Esophagus squamous epithelium (tissue), 5 donors: ENCODE data around the gene PTPRN2. TPM values are rescaled to one million over a fixed set of nuclear protein-coding genes. Genes with fewer than 3 reads are reported as not detected.

Experiments
- DNase-seq: peaks from one replicate; lab custom pipeline; 2025; lab: John Stamatoyannopoulos, UW
- H3K27ac ChIP-seq, 4 donors: fragments of 200-600 bp; sonication (generic); one replicate each; pipeline ENCODE4 v1.5.1; 2016 to 2019; ENCODE audit warnings: mild to moderate bottlenecking in 1 of 4
- H3K27me3 ChIP-seq, 4 donors: fragments of 200-600 bp; sonication (generic); 1 replicate in 3 of 4; 2 replicates in 1 of 4; pipeline versions ENCODE4 v1.5.1 to v1.6.0; 2017 to 2021; ENCODE audit warnings: antibody characterized with exemption in 1 of 4
- H3K36me3 ChIP-seq, 3 donors: fragments of 200-600 bp; sonication (generic); one replicate each; pipeline ENCODE4 v1.5.1; 2016 to 2019
- H3K4me1 ChIP-seq, 3 donors: fragments of 200-600 bp; sonication (generic); one replicate each; pipeline ENCODE4 v1.5.1; 2017 to 2019
- H3K4me3 ChIP-seq, 4 donors: fragments of 200-600 bp; sonication (generic); 1 replicate in 3 of 4; 2 replicates in 1 of 4; pipeline ENCODE4 v1.5.1; 2016 to 2019; ENCODE audit warnings: mild to moderate bottlenecking in 2 of 4, moderate library complexity in 1 of 4
- H3K9me3 ChIP-seq, 3 donors: fragments of 200-600 bp; sonication (generic); one replicate each; pipeline ENCODE4 v1.5.1; 2016 to 2019
- CTCF ChIP-seq, 6 experiments: fragments of 450-650 bp in 4 of 6; fragments of 200-600 bp in 2 of 6; sonication (generic) in 2 of 6; IDR thresholded peaks; one replicate each; pipeline ENCODE4 v1.5.1; 2016 to 2019; ENCODE audit warnings: antibody characterized with exemption in 6 of 6, mild to moderate bottlenecking in 4 of 6, moderate library complexity in 4 of 6
- POLR2A ChIP-seq, 4 donors: fragments of 450-650 bp; IDR thresholded peaks; one replicate each; pipeline ENCODE4 v1.6.1; 2017; ENCODE audit warnings: antibody characterized with exemption in 4 of 4, mild to moderate bottlenecking in 4 of 4, moderate library complexity in 3 of 4
- WGBS, 2 donors: methylation state at CpG; one replicate each; pipeline ENCODE4 v1.1.5; 2018; 5-methylcytosine and 5-hydroxymethylcytosine counted together
- intact Hi-C: fragments of 100-400 bp; cut with DNase I; formaldehyde crosslinking; loops from one replicate; pipeline ENCODE4 v1.15.0; 2022
- total RNA-seq, 4 donors: library from RNA; depleted of rRNA; stranded (reverse); fragments of >200 nt; gene quantifications; one replicate each; pipeline ENCODE4 v1.1.0, GENCODE V29; 2016
- donor health status: DM: yes; HTN: yes; CAD: no.

Gene PTPRN2
- total RNA-seq, 4 donors from 2014 or later = 0.38 to 2.7 (median 1.0) TPM

DNA sequence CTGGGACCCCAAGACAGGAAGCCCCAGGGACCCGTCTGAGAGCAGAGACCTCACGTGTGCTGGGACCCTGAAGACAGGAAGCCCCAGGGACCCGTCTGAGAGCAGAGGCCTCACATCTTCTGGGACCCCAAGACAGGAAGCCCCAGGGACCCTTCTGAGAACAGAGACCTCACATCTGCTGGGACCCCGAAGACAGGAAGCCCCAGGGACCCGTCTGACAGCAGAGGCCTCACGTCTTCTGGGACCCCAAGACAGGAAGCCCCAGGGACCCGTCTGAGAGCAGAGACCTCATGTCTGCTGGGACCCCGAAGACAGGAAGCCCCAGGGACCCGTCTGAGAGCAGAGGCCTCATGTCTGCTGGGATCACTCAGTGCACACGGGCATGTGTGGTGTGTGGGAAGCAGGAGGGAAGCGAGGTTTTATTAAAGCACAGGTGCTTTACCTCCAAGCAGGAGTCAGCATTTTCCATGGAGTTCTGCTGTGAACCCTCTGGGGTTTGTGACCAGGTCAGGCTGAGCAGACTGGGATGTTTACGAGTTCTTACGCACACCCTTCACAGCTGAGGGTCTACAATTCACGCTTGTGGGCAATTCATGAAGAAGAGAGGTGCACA lies 660.2 kb downstream of the PTPRN2 start:
- Histone ChIP-seq H3K36me3 (no peaks in the 10 kb centered on the region), H3K4me3 (no peak overlapping the region), H3K27ac (no peak overlapping the region), H3K9me3 (peaks cover 0 to 11% (median 5%) of the 10 kb centered on the region in 3 donors), H3K4me1 (no peaks in the 10 kb centered on the region), H3K27me3 (no peaks in the 10 kb centered on the region)
- intact Hi-C loops = no loop called here
- no peak for DNase-seq
- no peak for TF ChIP-seq CTCF (IDR thresholded peaks at IDR 0.05)
- no peak for TF ChIP-seq POLR2A (IDR thresholded peaks at IDR 0.05)
- 47 to 52% methylated on average over 5 to 10 of the region's 14 CpGs for WGBS, 2 donors

DNA sequence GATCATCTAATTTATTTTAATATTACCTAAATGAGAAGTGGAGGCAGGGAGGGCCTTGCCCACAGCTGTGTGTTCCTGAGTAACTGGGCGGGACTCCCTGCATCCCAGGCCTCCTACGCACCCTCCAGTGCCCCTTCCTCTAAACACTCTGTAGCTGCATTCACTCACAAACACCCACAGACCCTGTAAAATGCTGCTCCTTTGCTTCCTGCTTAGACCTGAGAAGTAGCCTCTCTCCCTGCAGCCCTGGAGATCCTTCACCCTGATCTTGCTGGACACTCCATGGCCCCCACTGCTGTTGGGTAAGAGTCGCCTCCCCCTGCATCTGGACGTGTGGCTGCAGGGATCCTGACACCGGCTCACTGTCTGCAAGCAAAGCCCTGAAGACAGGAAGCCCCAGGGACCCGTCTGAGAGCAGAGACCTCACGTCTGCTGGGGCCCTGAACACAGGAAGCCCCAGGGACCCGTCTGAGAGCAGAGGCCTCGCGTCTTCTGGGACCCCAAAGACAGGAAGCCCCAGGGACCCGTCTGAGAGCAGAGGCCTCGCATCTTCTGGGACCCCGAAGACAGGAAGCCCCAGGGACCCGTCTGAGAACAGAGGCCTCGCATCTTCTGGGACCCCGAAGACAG lies 661.0 kb downstream of the PTPRN2 start:
- Histone ChIP-seq H3K27me3 (no peaks in the 10 kb centered on the region), H3K36me3 (no peaks in the 10 kb centered on the region), H3K9me3 (peaks cover 0 to 3% (median 0%) of the 10 kb centered on the region in 3 donors), H3K4me1 (no peaks in the 10 kb centered on the region), H3K4me3 (no peak overlapping the region), H3K27ac (no peak overlapping the region)
- intact Hi-C loops = no loop called here
- WGBS, 2 donors = 69 to 73% methylated on average over 2 of the region's 16 CpGs
- TF ChIP-seq CTCF (IDR thresholded peaks at IDR 0.05) (no peak), POLR2A (IDR thresholded peaks at IDR 0.05) (no peak)
- DNase-seq = no peak

GRCh38 chr7:157926107-157926506 lies 661.5 kb downstream of the PTPRN2 start:
- 47 to 61% methylated on average over 5 of the region's 5 CpGs for WGBS, 2 donors
- Histone ChIP-seq H3K36me3 (no peaks in the 10 kb centered on the region), H3K4me1 (no peaks in the 10 kb centered on the region), H3K4me3 (no peak overlapping the region), H3K27ac (no peak overlapping the region), H3K27me3 (no peaks in the 10 kb centered on the region), H3K9me3 (no peaks in the 10 kb centered on the region)
- no peak for DNase-seq
- intact Hi-C loops = no loop called here
- no peak for TF ChIP-seq CTCF (IDR thresholded peaks at IDR 0.05)
- no peak for TF ChIP-seq POLR2A (IDR thresholded peaks at IDR 0.05)

GRCh38 chr7:157925383-157925875 lies 662.2 kb downstream of the PTPRN2 start:
- no peaks in the 10 kb centered on the region for H3K36me3 ChIP-seq
- no peaks in the 10 kb centered on the region for H3K9me3 ChIP-seq
- H3K27me3 ChIP-seq = no peaks in the 10 kb centered on the region
- no peak overlapping the region for H3K27ac ChIP-seq
- H3K4me3 ChIP-seq = no peak overlapping the region
- 86 to 88% methylated on average over 11 to 13 of the region's 17 CpGs for WGBS, 2 donors
- no peak for TF ChIP-seq POLR2A (IDR thresholded peaks at IDR 0.05)
- DNase-seq = no peak
- no peaks in the 10 kb centered on the region for H3K4me1 ChIP-seq
- intact Hi-C loops = no loop called here

DNA sequence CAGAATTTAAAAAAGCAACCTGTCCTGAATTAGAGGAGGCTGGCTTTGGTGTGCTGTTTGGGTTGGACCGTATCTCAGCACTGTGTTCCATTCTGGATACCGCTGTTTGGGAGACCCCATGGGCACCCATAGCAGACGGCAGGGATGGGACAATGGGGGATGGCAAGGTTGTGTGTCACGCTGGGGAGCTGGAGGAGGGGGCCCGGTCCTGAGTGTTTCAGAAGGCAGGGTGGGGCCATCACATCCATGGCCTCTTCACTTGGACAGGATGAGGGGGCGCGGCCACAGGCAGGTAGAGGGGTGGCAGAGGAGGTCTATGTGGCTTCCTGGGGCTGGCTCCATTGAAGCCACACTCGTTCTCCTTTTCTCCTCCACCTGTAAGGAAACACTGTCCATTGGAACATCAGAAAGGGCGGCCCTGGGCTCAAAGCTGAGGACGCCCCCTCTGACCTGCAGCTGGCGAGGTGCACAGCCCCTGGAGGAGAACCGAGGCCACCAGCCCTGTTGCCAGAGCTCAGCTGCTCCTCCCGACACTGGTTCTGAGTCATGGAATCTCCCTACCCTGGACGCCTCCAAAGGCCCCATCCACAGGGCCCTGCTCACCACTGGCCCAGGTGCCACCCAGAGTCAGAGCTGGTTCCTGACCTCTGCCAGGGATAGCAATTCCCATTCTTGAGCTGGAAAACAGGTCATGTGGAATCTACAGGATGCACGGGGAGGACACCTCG lies 663.6 kb downstream of the PTPRN2 start:
- Histone ChIP-seq H3K4me3 (no peak overlapping the region), H3K36me3 (no peaks in the 10 kb centered on the region), H3K27me3 (no peaks in the 10 kb centered on the region), H3K4me1 (no peaks in the 10 kb centered on the region), H3K9me3 (no peaks in the 10 kb centered on the region), H3K27ac (no peak overlapping the region)
- TF ChIP-seq CTCF (IDR thresholded peaks at IDR 0.05) (no peak), POLR2A (IDR thresholded peaks at IDR 0.05) (no peak)
- no peak for DNase-seq
- 78 to 92% methylated on average over 1 to 6 of the region's 16 CpGs for WGBS, 2 donors
- intact Hi-C loops = no loop called here
